Colonic mucosa (tissue), 4 donors: Measurements from ENCODE around the gene SUDS3. TPM values are rescaled to one million over a fixed set of nuclear protein-coding genes. Genes with fewer than 3 reads are reported as not detected.

Source experiments
- DNase-seq: peaks from one replicate; pipeline ENCODE4 v3.0.0-alpha.2; 2020
- H3K27ac ChIP-seq: fragments of 200-600 bp; one replicate; pipeline ENCODE4 v1.8.0; 2021
- H3K27me3 ChIP-seq: fragments of 200-600 bp; one replicate; pipeline ENCODE4 v1.8.0; 2021
- H3K36me3 ChIP-seq: fragments of 200-600 bp; one replicate; pipeline ENCODE4 v1.8.0; 2021
- H3K4me1 ChIP-seq: fragments of 200-600 bp; one replicate; pipeline ENCODE4 v1.8.0; 2021; ENCODE audit warnings: mild to moderate bottlenecking
- H3K4me3 ChIP-seq: fragments of 200-600 bp; one replicate; pipeline ENCODE4 v1.8.0; 2021
- H3K9ac ChIP-seq, 2 donors: one replicate each; pipeline ENCODE4 v1.7.0; 2013; ENCODE audit warnings: control low read depth in 2 of 2, low read depth in 2 of 2, low read length in 2 of 2
- H3K9me3 ChIP-seq: fragments of 200-600 bp; one replicate; pipeline ENCODE4 v1.8.0; 2021
- intact Hi-C: fragments of 100-400 bp; cut with DNase I; formaldehyde crosslinking; loops from one replicate; pipeline ENCODE4 v1.14.1; 2022
- total RNA-seq, 2 donors: library from RNA; stranded (reverse); fragmentation: NEBNext Ultra II Directional in 1 of 2; extraction: Animal tissue kit (Norgen Biotek cat#: 25700) in 1 of 2; gene quantifications; one replicate each; pipeline ENCODE4 v1.2.1, GENCODE V29; 2021
- TF ChIP-seq, protein P1 (sequence below): fragments of 200-600 bp; IDR thresholded peaks from one replicate; pipeline ENCODE4 v1.8.0; 2022; ENCODE audit warnings: antibody characterized with exemption, mild to moderate bottlenecking
- donor health status: healthy.
- donor health status: DM: no; HTN: no; CAD: no.
- donor health status: DM: no; HTN: no; CAD: no.

The SUDS3 gene
- total RNA-seq, 2 donors from 2014 or later, result 42.0 to 51.8 TPM

DNA sequence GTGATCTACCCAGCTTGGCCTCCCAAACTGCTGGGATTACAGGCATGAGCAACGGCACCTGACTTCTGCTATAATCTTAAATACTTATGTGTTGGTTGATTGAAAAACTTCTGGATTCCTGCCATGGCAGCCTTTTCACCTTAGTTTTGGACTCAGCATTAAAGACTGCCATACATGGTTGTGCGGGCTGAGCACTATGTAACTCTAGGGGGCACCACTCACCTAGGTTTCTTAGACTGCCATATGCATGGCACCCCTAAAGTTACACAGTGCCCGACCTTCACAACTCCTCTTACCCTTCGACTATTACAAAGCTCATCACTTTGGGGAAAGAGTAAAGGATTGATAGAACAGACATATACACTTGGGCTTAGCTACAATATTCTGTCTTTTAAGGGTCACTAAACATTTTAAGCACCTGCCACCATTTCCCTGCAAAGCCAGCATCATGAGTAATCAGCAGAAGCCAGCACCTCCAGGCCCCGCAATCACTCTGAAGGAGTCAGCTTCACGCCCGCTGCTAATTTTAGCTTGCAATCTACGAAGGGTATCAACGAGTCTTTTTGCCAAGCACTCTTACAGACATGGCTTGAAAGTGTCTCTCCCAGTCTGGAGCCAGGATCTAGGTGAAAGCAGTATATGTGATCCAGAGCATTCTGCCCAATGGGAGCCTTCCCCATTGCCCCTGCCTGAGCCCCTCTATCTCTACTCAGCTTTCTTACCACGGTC, 59.8 kb downstream of the SUDS3 start:
- H3K36me3 ChIP-seq, result no peaks in the 10 kb centered on the region
- H3K27ac ChIP-seq, result no peak overlapping the region
- intact Hi-C loops, result loop anchor here (10.0 kb wide), 1 partner anchor 199 kb away; no protein-coding TSS in a partner anchor
- no peaks in the 10 kb centered on the region for H3K27me3 ChIP-seq
- TF ChIP-seq, protein P1, sequence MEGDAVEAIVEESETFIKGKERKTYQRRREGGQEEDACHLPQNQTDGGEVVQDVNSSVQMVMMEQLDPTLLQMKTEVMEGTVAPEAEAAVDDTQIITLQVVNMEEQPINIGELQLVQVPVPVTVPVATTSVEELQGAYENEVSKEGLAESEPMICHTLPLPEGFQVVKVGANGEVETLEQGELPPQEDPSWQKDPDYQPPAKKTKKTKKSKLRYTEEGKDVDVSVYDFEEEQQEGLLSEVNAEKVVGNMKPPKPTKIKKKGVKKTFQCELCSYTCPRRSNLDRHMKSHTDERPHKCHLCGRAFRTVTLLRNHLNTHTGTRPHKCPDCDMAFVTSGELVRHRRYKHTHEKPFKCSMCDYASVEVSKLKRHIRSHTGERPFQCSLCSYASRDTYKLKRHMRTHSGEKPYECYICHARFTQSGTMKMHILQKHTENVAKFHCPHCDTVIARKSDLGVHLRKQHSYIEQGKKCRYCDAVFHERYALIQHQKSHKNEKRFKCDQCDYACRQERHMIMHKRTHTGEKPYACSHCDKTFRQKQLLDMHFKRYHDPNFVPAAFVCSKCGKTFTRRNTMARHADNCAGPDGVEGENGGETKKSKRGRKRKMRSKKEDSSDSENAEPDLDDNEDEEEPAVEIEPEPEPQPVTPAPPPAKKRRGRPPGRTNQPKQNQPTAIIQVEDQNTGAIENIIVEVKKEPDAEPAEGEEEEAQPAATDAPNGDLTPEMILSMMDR, result no peak
- no peaks in the 10 kb centered on the region for H3K9me3 ChIP-seq
- DNase-seq, result no peak
- H3K4me3 ChIP-seq, result no peak overlapping the region
- H3K4me1 ChIP-seq, result no peaks in the 10 kb centered on the region
- no peak overlapping the region for H3K9ac ChIP-seq

DNA sequence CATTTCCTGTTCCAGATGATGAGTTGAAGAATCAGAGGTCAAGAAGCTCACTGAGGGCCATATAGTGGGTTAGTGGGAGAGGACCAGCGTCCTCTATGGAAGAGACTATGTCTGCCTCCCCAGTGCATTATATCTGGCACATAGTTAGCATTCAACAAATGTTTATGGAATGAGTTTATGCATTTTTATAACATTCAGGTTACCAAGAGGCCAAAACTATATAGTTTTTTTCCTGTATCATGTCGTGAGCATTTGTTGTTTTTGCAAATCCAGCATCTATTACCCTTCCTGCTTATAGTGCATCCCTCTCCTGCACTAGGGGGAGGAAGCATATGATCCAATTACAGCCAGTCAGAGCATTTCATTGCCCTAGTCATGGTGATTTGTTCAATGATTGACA, 60.6 kb downstream of the SUDS3 start:
- intact Hi-C loops, result loop anchor here (10.0 kb wide), 1 partner anchor 198 kb away; no protein-coding TSS in a partner anchor
- no peaks in the 10 kb centered on the region for H3K36me3 ChIP-seq

DNA sequence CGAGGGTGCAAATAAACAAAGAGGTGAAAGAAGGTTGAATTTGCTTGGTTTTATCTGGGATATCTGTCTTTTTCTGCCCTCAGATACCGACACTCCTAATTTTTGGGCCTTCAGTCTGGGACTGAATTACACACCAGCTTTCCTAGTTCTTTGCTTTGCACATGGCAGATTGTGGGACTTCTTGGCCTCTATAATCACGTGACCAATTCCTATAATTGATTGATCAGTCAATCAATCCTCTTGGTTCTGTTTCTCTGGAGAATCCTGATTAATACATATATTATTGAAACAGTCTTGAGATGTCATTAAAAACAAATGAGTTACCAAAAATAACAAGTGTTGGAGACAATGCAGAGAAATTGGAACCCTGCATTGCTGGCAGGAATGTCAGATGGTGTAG, 62.7 kb downstream of the SUDS3 start:
- intact Hi-C loops, result loop anchor here (10.0 kb wide), 1 partner anchor 196 kb away; no protein-coding TSS in a partner anchor
- no peaks in the 10 kb centered on the region for H3K9me3 ChIP-seq
- TF ChIP-seq, protein P1, result no peak
- H3K36me3 ChIP-seq, result no peaks in the 10 kb centered on the region
- no peak overlapping the region for H3K27ac ChIP-seq
- H3K27me3 ChIP-seq, result no peaks in the 10 kb centered on the region
- no peak overlapping the region for H3K9ac ChIP-seq
- no peaks in the 10 kb centered on the region for H3K4me1 ChIP-seq
- no peak overlapping the region for H3K4me3 ChIP-seq
- DNase-seq, result no peak

More for the DNA sequence above, 60.6 kb downstream of the SUDS3 start:
- no peak overlapping the region for H3K4me3 ChIP-seq
- H3K9ac ChIP-seq, result no peak overlapping the region
- H3K9me3 ChIP-seq, result no peaks in the 10 kb centered on the region
- H3K4me1 ChIP-seq, result no peaks in the 10 kb centered on the region
- no peak for DNase-seq
- no peaks in the 10 kb centered on the region for H3K27me3 ChIP-seq
- no peak overlapping the region for H3K27ac ChIP-seq
- TF ChIP-seq, protein P1, result no peak

DNA sequence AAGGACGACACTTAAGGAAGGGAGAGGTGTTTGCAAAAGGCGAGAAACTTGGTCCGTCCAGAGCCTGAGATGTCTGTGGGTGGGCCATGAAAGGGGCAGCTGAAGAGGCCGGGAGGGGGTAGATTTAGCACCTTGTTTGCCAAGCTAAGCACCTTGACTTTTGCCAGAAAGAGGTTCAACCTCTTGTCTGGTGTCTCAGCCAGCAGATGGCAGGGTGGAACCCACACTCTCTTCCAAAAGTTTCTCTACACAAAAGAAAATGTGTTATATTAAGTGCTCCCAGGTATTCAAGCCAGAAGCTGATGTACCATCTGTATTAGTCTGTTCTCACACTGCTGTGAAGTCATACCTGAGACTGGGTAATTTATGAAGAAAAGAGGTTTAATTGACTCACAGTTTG, 69.9 kb downstream of the SUDS3 start:
- no peak overlapping the region for H3K27ac ChIP-seq
- no peaks in the 10 kb centered on the region for H3K4me1 ChIP-seq
- no peaks in the 10 kb centered on the region for H3K9me3 ChIP-seq
- no peak overlapping the region for H3K4me3 ChIP-seq
- intact Hi-C loops, result no loop called here
- no peaks in the 10 kb centered on the region for H3K27me3 ChIP-seq
- no peak for DNase-seq
- TF ChIP-seq, protein P1, result no peak
- H3K9ac ChIP-seq, result no peak overlapping the region
- no peaks in the 10 kb centered on the region for H3K36me3 ChIP-seq

DNA sequence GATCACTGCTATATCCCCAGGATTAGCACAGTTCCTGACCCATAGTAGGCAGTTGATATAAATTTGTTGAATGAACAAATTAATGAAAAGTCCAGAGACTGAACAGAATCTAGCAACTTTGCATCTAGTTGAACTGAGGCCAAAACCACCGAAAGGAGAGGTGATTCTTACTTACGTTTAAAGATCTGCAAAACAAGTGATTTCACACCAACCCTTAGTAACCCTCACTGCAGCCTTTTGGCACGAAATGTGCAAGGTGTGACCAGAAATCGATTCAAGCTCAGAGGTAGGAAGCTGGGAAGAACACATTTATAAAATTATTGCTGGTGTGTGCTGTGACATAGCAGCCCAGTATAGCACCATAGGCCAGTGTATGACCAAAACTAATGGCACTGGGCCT, 70.8 kb downstream of the SUDS3 start:
- intact Hi-C loops, result no loop called here
- H3K27me3 ChIP-seq, result no peaks in the 10 kb centered on the region
- H3K27ac ChIP-seq, result no peak overlapping the region
- H3K4me3 ChIP-seq, result no peak overlapping the region
- DNase-seq, result no peak
- no peaks in the 10 kb centered on the region for H3K4me1 ChIP-seq
- no peaks in the 10 kb centered on the region for H3K9me3 ChIP-seq
- TF ChIP-seq, protein P1, result no peak
- no peak overlapping the region for H3K9ac ChIP-seq
- no peaks in the 10 kb centered on the region for H3K36me3 ChIP-seq
